WTC11 (cell line): Measurements from ENCODE around the gene AGBL4. TPM values are rescaled to one million over a fixed set of nuclear protein-coding genes. Genes with fewer than 3 reads are reported as not detected.

Source experiments
- ATAC-seq: fragments of 200-7000 bp; cut with Tn5 transposase; 2 replicates; pipeline ENCODE4 v1.10.0; 2021; ENCODE audit warnings: mild to moderate bottlenecking, moderate library complexity
- CTCF ChIA-PET: fragments of 300-600 bp; sonication (Branson Sonifier 250); formaldehyde crosslinking; loops from one replicate; lab custom pipeline; 2021; ENCODE audit warnings: antibody characterized with exemption; lab: Charles Lee
- POLR2A ChIA-PET: fragments of 350-600 bp; sonication (Branson Sonifier 250); formaldehyde crosslinking; loops from one replicate; lab custom pipeline; 2021; ENCODE audit warnings: antibody characterized with exemption; lab: Charles Lee
- DNase-seq: peaks from one replicate; pipeline ENCODE4 v3.0.0; 2021; ENCODE audit warnings: low spot score
- H3K27ac Mint-ChIP-seq: 2 replicates; pipeline ENCODE4 v1.8.0; 2021; ENCODE audit warnings: mixed read lengths
- H3K27me3 Mint-ChIP-seq: 2 replicates; pipeline ENCODE4 v1.8.0; 2021; ENCODE audit warnings: low read depth, mild to moderate bottlenecking, moderate library complexity, mixed read lengths
- H3K36me3 Mint-ChIP-seq: 2 replicates; pipeline ENCODE4 v1.8.0; 2021; ENCODE audit warnings: mixed read lengths
- H3K4me1 Mint-ChIP-seq: 2 replicates; pipeline ENCODE4 v1.8.0; 2022; ENCODE audit warnings: mixed read lengths
- H3K4me3 Mint-ChIP-seq: 2 replicates; pipeline ENCODE4 v1.8.0; 2021; ENCODE audit warnings: mild to moderate bottlenecking, moderate library complexity, mixed read lengths
- H3K9me3 Mint-ChIP-seq: 2 replicates; pipeline ENCODE4 v1.8.0; 2021; ENCODE audit warnings: mixed read lengths
- AFF4 ChIP-seq: sonication (generic); formaldehyde crosslinking; IDR thresholded peaks from 2 replicates; pipeline ENCODE4 v1.8.1; 2023; ENCODE audit warnings: mild to moderate bottlenecking, missing genetic modification reagents, borderline replicate concordance
- ATF1 ChIP-seq: sonication (generic); formaldehyde crosslinking; IDR thresholded peaks from 2 replicates; pipeline ENCODE4 v1.8.1; 2023; ENCODE audit warnings: mild to moderate bottlenecking, moderate library complexity, missing genetic modification reagents
- CREB1 ChIP-seq: sonication (generic); formaldehyde crosslinking; IDR thresholded peaks from 2 replicates; pipeline ENCODE4 v1.8.0; 2023; ENCODE audit warnings: mild to moderate bottlenecking, missing genetic modification reagents
- E2F5 ChIP-seq: sonication (generic); formaldehyde crosslinking; IDR thresholded peaks from 2 replicates; pipeline ENCODE4 v1.8.1; 2022; ENCODE audit warnings: mild to moderate bottlenecking, moderate library complexity, missing genetic modification reagents
- ELF4 ChIP-seq: sonication (generic); formaldehyde crosslinking; IDR thresholded peaks from 2 replicates; pipeline ENCODE4 v1.8.1; 2022; ENCODE audit warnings: low read depth, mild to moderate bottlenecking, moderate library complexity, missing genetic modification reagents
- ETV6 ChIP-seq: sonication (generic); formaldehyde crosslinking; IDR thresholded peaks from 2 replicates; pipeline ENCODE4 v1.8.1; 2022; ENCODE audit warnings: mild to moderate bottlenecking, missing genetic modification reagents
- GABPB1 ChIP-seq: sonication (generic); formaldehyde crosslinking; IDR thresholded peaks from 2 replicates; pipeline ENCODE4 v1.8.1; 2023; ENCODE audit warnings: mild to moderate bottlenecking, missing genetic modification reagents
- IRF2 ChIP-seq: sonication (generic); formaldehyde crosslinking; IDR thresholded peaks from 2 replicates; pipeline ENCODE4 v1.8.0; 2022; ENCODE audit warnings: low read depth, missing genetic modification reagents, borderline replicate concordance
- MYBL2 ChIP-seq: sonication (generic); formaldehyde crosslinking; IDR thresholded peaks from 2 replicates; pipeline ENCODE4 v1.8.1; 2023; ENCODE audit warnings: mild to moderate bottlenecking, moderate library complexity, missing genetic modification reagents
- NFYB ChIP-seq: sonication (generic); formaldehyde crosslinking; conservative IDR thresholded peaks from 2 replicates; pipeline ENCODE4 v1.8.0; 2022; ENCODE audit warnings: low read depth, missing genetic modification reagents
- NR2C2 ChIP-seq: sonication (generic); formaldehyde crosslinking; IDR thresholded peaks from 2 replicates; pipeline ENCODE4 v1.8.0; 2022; ENCODE audit warnings: mild to moderate bottlenecking, missing genetic modification reagents
- PRRX2 ChIP-seq: fragments of 250-450 bp; sonication (Bioruptor Pico); IDR thresholded peaks from 2 replicates; pipeline ENCODE4 v1.8.0; 2021; ENCODE audit warnings: mild to moderate bottlenecking
- ZBTB43 ChIP-seq: sonication (generic); formaldehyde crosslinking; IDR thresholded peaks from 2 replicates; pipeline ENCODE4 v1.8.1; 2023; ENCODE audit warnings: mild to moderate bottlenecking, missing genetic modification reagents
- ZMAT4 ChIP-seq: fragments of 250-450 bp; sonication (Bioruptor Pico); IDR thresholded peaks from 2 replicates; pipeline ENCODE4 v1.9.0; 2021; ENCODE audit warnings: mild to moderate bottlenecking
- ZNF263 ChIP-seq: sonication (generic); formaldehyde crosslinking; IDR thresholded peaks from 2 replicates; pipeline ENCODE4 v1.8.1; 2022; ENCODE audit warnings: low read depth, mild to moderate bottlenecking, moderate library complexity, missing genetic modification reagents
- ZNF317 ChIP-seq: sonication (generic); formaldehyde crosslinking; IDR thresholded peaks from 2 replicates; pipeline ENCODE4 v1.8.1; 2023; ENCODE audit warnings: low read depth, mild to moderate bottlenecking, moderate library complexity, missing genetic modification reagents, borderline replicate concordance
- ZNF423 ChIP-seq: fragments of 250-450 bp; sonication (Bioruptor Pico); IDR thresholded peaks from 2 replicates; pipeline ENCODE4 v2.1.2; 2022; ENCODE audit warnings: mild to moderate bottlenecking, moderate library complexity
- total RNA-seq: library from RNA; stranded (reverse); gene quantifications from 3 replicates; pipeline ENCODE4 v1.2.3, GENCODE V29; 2021
- TF ChIP-seq, protein P1 (sequence below): sonication (generic); formaldehyde crosslinking; IDR thresholded peaks from 2 replicates; pipeline ENCODE4 v1.8.0; 2023; ENCODE audit warnings: mild to moderate bottlenecking, missing genetic modification reagents
- TF ChIP-seq, protein P2 (sequence below): sonication (generic); formaldehyde crosslinking; IDR thresholded peaks from 2 replicates; pipeline ENCODE4 v1.8.0; 2022; ENCODE audit warnings: mild to moderate bottlenecking, missing genetic modification reagents
- TF ChIP-seq, protein P3 (sequence below): sonication (generic); formaldehyde crosslinking; IDR thresholded peaks from 2 replicates; pipeline ENCODE4 v1.8.0; 2022; ENCODE audit warnings: mild to moderate bottlenecking, missing genetic modification reagents
- TF ChIP-seq, protein P4 (sequence below): sonication (generic); formaldehyde crosslinking; IDR thresholded peaks from 2 replicates; pipeline ENCODE4 v1.8.1; 2022; ENCODE audit warnings: low read depth, missing genetic modification reagents, borderline replicate concordance
- TF ChIP-seq, protein P5 (sequence below): sonication (generic); formaldehyde crosslinking; IDR thresholded peaks from 2 replicates; pipeline ENCODE4 v1.8.1; 2022; ENCODE audit warnings: low read depth, mild to moderate bottlenecking, moderate library complexity, missing genetic modification reagents, borderline replicate concordance

Gene AGBL4
- total RNA-seq, 1 experiment from 2014 or later, result 0.87 TPM

GRCh38 chr1:48684381-48684780, 1339.4 kb downstream of the AGBL4 start (continued):
- TF ChIP-seq AFF4 (no peak), PRRX2 (CRISPR knock-in tag) (no peak), ATF1 (CRISPR knock-in tag) (no peak), ZNF317 (CRISPR knock-in tag) (no peak), NFYB (CRISPR knock-in tag) (no peak), GABPB1 (CRISPR knock-in tag) (no peak), E2F5 (no peak), ETV6 (CRISPR knock-in tag) (no peak)
- TF ChIP-seq, protein P1, sequence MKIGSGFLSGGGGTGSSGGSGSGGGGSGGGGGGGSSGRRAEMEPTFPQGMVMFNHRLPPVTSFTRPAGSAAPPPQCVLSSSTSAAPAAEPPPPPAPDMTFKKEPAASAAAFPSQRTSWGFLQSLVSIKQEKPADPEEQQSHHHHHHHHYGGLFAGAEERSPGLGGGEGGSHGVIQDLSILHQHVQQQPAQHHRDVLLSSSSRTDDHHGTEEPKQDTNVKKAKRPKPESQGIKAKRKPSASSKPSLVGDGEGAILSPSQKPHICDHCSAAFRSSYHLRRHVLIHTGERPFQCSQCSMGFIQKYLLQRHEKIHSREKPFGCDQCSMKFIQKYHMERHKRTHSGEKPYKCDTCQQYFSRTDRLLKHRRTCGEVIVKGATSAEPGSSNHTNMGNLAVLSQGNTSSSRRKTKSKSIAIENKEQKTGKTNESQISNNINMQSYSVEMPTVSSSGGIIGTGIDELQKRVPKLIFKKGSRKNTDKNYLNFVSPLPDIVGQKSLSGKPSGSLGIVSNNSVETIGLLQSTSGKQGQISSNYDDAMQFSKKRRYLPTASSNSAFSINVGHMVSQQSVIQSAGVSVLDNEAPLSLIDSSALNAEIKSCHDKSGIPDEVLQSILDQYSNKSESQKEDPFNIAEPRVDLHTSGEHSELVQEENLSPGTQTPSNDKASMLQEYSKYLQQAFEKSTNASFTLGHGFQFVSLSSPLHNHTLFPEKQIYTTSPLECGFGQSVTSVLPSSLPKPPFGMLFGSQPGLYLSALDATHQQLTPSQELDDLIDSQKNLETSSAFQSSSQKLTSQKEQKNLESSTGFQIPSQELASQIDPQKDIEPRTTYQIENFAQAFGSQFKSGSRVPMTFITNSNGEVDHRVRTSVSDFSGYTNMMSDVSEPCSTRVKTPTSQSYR, result no peak
- TF ChIP-seq, protein P2, sequence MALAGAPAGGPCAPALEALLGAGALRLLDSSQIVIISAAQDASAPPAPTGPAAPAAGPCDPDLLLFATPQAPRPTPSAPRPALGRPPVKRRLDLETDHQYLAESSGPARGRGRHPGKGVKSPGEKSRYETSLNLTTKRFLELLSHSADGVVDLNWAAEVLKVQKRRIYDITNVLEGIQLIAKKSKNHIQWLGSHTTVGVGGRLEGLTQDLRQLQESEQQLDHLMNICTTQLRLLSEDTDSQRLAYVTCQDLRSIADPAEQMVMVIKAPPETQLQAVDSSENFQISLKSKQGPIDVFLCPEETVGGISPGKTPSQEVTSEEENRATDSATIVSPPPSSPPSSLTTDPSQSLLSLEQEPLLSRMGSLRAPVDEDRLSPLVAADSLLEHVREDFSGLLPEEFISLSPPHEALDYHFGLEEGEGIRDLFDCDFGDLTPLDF (CRISPR knock-in tag), result no peak

GRCh38 chr1:48683839-48684238, 1339.9 kb downstream of the AGBL4 start:
- no peak overlapping the region for H3K27ac Mint-ChIP-seq
- H3K27me3 Mint-ChIP-seq, result no peaks in the 10 kb centered on the region; the same call in 1 of the 2 replicates
- ChIA-PET POLR2A (no interaction called here), CTCF (interaction anchor here (0.9 to 1.4 kb wide), 4 partner anchors 10 to 112 kb away, joined by 3 to 5 read pairs (median 3); no protein-coding TSS in a partner anchor)
- ATAC-seq (no peak), DNase-seq (no peak)
- no peaks in the 10 kb centered on the region for H3K36me3 Mint-ChIP-seq
- no peak overlapping the region for H3K4me3 Mint-ChIP-seq
- no peaks in the 10 kb centered on the region for H3K9me3 Mint-ChIP-seq
- H3K4me1 Mint-ChIP-seq, result peaks cover 25% of the 10 kb centered on the region
- no peak for TF ChIP-seq IRF2 (CRISPR knock-in tag)
- no peak for TF ChIP-seq ZNF423
- TF ChIP-seq, protein P3, sequence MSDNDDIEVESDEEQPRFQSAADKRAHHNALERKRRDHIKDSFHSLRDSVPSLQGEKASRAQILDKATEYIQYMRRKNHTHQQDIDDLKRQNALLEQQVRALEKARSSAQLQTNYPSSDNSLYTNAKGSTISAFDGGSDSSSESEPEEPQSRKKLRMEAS (CRISPR knock-in tag), result no peak
- TF ChIP-seq ZNF263 (CRISPR knock-in tag), result no peak
- no peak for TF ChIP-seq ZMAT4
- no peak for TF ChIP-seq E2F5
- no peak for TF ChIP-seq MYBL2 (CRISPR knock-in tag)
- no peak for TF ChIP-seq CREB1 (CRISPR knock-in tag)
- TF ChIP-seq, protein P4, sequence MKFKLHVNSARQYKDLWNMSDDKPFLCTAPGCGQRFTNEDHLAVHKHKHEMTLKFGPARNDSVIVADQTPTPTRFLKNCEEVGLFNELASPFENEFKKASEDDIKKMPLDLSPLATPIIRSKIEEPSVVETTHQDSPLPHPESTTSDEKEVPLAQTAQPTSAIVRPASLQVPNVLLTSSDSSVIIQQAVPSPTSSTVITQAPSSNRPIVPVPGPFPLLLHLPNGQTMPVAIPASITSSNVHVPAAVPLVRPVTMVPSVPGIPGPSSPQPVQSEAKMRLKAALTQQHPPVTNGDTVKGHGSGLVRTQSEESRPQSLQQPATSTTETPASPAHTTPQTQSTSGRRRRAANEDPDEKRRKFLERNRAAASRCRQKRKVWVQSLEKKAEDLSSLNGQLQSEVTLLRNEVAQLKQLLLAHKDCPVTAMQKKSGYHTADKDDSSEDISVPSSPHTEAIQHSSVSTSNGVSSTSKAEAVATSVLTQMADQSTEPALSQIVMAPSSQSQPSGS (CRISPR knock-in tag), result no peak
- TF ChIP-seq ELF4 (CRISPR knock-in tag), result no peak
- TF ChIP-seq, protein P5, sequence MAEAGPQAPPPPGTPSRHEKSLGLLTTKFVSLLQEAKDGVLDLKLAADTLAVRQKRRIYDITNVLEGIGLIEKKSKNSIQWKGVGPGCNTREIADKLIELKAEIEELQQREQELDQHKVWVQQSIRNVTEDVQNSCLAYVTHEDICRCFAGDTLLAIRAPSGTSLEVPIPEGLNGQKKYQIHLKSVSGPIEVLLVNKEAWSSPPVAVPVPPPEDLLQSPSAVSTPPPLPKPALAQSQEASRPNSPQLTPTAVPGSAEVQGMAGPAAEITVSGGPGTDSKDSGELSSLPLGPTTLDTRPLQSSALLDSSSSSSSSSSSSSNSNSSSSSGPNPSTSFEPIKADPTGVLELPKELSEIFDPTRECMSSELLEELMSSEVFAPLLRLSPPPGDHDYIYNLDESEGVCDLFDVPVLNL (CRISPR knock-in tag), result no peak
- no peak for TF ChIP-seq NR2C2 (CRISPR knock-in tag)
- TF ChIP-seq ZBTB43 (CRISPR knock-in tag), result no peak
